Measurements from ENCODE around the gene MOGAT3.

DNA sequence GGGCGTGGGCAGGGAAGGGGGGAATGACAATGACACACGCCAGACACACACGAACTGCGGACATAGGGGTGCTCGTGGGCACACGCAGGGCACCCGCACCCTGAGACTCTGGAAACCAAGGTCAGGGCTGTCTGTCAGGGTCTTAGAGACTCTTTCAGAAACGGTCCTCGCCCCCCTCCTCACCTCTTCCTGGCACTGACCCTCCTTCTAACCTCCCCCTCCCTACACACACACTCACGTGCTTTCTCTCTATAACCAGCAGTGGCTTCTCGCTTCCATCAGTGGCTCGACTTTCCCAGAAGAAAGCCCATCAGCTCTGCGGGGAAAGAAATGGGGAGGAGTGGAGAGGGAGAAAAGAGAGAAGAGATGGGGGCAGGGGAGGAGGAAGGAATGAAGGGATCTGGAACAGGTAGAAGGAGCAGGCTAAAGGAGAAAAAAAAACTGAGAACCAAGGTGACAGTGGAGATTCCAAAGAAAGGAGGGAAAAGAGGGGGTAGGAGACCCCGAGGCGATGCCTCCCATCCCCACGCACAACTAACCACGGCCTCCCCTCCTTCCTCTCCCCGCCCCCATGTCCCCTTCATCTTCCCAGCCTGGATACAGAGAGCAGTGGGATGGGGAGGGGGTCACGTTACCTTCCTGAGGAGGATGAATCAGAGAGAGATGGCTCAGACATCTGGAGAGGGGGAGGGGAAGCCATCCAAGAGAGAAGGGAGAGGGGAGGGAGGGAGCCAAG is 33.8 kb downstream of the MOGAT3 start:
- TF ChIP-seq ATF6 (CRISPR knock-in tag; IDR thresholded peaks at IDR 0.05), result no peak
- TF ChIP-seq, protein P1, sequence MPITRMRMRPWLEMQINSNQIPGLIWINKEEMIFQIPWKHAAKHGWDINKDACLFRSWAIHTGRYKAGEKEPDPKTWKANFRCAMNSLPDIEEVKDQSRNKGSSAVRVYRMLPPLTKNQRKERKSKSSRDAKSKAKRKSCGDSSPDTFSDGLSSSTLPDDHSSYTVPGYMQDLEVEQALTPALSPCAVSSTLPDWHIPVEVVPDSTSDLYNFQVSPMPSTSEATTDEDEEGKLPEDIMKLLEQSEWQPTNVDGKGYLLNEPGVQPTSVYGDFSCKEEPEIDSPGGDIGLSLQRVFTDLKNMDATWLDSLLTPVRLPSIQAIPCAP (CRISPR knock-in tag; IDR thresholded peaks at IDR 0.05), result no peak
- TF ChIP-seq, protein P2, sequence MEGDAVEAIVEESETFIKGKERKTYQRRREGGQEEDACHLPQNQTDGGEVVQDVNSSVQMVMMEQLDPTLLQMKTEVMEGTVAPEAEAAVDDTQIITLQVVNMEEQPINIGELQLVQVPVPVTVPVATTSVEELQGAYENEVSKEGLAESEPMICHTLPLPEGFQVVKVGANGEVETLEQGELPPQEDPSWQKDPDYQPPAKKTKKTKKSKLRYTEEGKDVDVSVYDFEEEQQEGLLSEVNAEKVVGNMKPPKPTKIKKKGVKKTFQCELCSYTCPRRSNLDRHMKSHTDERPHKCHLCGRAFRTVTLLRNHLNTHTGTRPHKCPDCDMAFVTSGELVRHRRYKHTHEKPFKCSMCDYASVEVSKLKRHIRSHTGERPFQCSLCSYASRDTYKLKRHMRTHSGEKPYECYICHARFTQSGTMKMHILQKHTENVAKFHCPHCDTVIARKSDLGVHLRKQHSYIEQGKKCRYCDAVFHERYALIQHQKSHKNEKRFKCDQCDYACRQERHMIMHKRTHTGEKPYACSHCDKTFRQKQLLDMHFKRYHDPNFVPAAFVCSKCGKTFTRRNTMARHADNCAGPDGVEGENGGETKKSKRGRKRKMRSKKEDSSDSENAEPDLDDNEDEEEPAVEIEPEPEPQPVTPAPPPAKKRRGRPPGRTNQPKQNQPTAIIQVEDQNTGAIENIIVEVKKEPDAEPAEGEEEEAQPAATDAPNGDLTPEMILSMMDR (IDR thresholded peaks at IDR 0.05), result no peak
- TF ChIP-seq, protein P3, sequence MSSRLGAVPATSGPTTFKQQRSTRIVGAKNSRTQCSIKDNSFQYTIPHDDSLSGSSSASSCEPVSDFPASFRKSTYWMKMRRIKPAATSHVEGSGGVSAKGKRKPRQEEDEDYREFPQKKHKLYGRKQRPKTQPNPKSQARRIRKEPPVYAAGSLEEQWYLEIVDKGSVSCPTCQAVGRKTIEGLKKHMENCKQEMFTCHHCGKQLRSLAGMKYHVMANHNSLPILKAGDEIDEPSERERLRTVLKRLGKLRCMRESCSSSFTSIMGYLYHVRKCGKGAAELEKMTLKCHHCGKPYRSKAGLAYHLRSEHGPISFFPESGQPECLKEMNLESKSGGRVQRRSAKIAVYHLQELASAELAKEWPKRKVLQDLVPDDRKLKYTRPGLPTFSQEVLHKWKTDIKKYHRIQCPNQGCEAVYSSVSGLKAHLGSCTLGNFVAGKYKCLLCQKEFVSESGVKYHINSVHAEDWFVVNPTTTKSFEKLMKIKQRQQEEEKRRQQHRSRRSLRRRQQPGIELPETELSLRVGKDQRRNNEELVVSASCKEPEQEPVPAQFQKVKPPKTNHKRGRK (CRISPR knock-in tag; IDR thresholded peaks at IDR 0.05; ENCODE audit: borderline replicate concordance), result peak; percentile 59; the same call in 1 of the 2 replicates
- TF ChIP-seq MXD4 (CRISPR knock-in tag; IDR thresholded peaks at IDR 0.05; ENCODE audit: borderline replicate concordance), result no peak
- TF ChIP-seq, protein P4, sequence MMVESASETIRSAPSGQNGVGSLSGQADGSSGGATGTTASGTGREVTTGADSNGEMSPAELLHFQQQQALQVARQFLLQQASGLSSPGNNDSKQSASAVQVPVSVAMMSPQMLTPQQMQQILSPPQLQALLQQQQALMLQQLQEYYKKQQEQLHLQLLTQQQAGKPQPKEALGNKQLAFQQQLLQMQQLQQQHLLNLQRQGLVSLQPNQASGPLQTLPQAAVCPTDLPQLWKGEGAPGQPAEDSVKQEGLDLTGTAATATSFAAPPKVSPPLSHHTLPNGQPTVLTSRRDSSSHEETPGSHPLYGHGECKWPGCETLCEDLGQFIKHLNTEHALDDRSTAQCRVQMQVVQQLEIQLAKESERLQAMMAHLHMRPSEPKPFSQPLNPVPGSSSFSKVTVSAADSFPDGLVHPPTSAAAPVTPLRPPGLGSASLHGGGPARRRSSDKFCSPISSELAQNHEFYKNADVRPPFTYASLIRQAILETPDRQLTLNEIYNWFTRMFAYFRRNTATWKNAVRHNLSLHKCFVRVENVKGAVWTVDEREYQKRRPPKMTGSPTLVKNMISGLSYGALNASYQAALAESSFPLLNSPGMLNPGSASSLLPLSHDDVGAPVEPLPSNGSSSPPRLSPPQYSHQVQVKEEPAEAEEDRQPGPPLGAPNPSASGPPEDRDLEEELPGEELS (CRISPR knock-in tag; IDR thresholded peaks at IDR 0.05), result no peak
- no peak for TF ChIP-seq ZNF121 (CRISPR knock-in tag; IDR thresholded peaks at IDR 0.05)
- TF ChIP-seq NFYB (CRISPR knock-in tag; conservative IDR thresholded peaks at IDR 0.05; ENCODE audit: low read depth), result no peak
- no peak for TF ChIP-seq ZNF263 (CRISPR knock-in tag; IDR thresholded peaks at IDR 0.05; ENCODE audit: low read depth)
- TF ChIP-seq PREB (CRISPR knock-in tag; IDR thresholded peaks at IDR 0.05; ENCODE audit: borderline replicate concordance), result no peak
- TF ChIP-seq NFE2L1 (CRISPR knock-in tag; IDR thresholded peaks at IDR 0.05), result no peak
- TF ChIP-seq GRHL2 (CRISPR knock-in tag; IDR thresholded peaks at IDR 0.05; ENCODE audit: insufficient replicate concordance, severe bottlenecking), result no peak
